Esophagus muscularis mucosa (tissue), 4 donors: ENCODE data around the gene CCDC112.
A peak's percentile ranks its signal among the peaks of the same experiment; 100 is the strongest.

Experiments used
- EP300 ChIP-seq: sonication (generic); formaldehyde crosslinking; IDR thresholded peaks from one replicate; pipeline ENCODE4 v1.6.1; 2017; ENCODE audit warnings: antibody characterized with exemption
- POLR2A ChIP-seq: fragments of 450-650 bp; IDR thresholded peaks from one replicate; pipeline ENCODE4 v1.6.1; 2017; ENCODE audit warnings: antibody characterized with exemption, moderate library complexity, mild to moderate bottlenecking, low read depth
- POLR2AphosphoS5 ChIP-seq, 2 donors: sonication (generic); formaldehyde crosslinking; IDR thresholded peaks; one replicate each; pipeline ENCODE4 v1.6.1; 2017; ENCODE audit warnings: antibody characterized with exemption in 2 of 2
- TF ChIP-seq, protein P1 (sequence below), 3 experiments: fragments of 200-600 bp in 2 of 3; fragments of 450-650 bp in 1 of 3; sonication (generic) in 2 of 3; IDR thresholded peaks; one replicate each; pipeline ENCODE4 v1.5.1; 2017 to 2019; ENCODE audit warnings: antibody characterized with exemption in 3 of 3, mild to moderate bottlenecking in 2 of 3, moderate library complexity in 1 of 3

DNA sequence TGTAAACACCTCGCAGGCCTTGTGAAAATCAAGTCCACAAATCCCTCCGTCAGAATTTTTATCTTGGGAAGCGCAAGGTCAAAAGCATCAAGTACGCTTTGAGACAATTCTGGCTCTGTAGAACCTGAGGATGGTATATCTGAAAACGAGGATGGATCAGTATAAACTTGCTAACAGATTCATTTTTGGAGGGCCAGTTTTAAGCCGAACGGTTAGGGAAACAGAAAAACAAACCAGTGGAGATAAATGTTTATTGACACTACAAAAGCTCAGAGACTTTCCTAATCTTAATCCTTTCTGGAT is 33.4 kb downstream of the CCDC112 start:
- TF ChIP-seq, protein P1, sequence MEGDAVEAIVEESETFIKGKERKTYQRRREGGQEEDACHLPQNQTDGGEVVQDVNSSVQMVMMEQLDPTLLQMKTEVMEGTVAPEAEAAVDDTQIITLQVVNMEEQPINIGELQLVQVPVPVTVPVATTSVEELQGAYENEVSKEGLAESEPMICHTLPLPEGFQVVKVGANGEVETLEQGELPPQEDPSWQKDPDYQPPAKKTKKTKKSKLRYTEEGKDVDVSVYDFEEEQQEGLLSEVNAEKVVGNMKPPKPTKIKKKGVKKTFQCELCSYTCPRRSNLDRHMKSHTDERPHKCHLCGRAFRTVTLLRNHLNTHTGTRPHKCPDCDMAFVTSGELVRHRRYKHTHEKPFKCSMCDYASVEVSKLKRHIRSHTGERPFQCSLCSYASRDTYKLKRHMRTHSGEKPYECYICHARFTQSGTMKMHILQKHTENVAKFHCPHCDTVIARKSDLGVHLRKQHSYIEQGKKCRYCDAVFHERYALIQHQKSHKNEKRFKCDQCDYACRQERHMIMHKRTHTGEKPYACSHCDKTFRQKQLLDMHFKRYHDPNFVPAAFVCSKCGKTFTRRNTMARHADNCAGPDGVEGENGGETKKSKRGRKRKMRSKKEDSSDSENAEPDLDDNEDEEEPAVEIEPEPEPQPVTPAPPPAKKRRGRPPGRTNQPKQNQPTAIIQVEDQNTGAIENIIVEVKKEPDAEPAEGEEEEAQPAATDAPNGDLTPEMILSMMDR (IDR thresholded peaks at IDR 0.05) = no peak
- TF ChIP-seq POLR2A = no peak
- TF ChIP-seq EP300 = no peak
- TF ChIP-seq POLR2AphosphoS5 (IDR thresholded peaks at IDR 0.05) = peak in 1 of 2 donors; percentile 2
